GM18907 (cell line): ENCODE measurements around the gene RASGRF2.

Source experiments
- ATAC-seq: cut with Tn5 transposase; IDR thresholded peaks from one replicate; pipeline ENCODE4 v1.9.1; 2021; ENCODE audit warnings: mild to moderate bottlenecking, moderate library complexity; ENCODE audit not compliant: unreplicated experiment

Gene RASGRF2

GRCh38 chr5:80941496-80941895, 18.7 kb upstream of the RASGRF2 start:
- ATAC-seq: no peak

GRCh38 chr5:80951366-80951765, 8.8 kb upstream of the RASGRF2 start:
- ATAC-seq: no peak

GRCh38 chr5:80953587-80953986, 6.6 kb upstream of the RASGRF2 start:
- no peak for ATAC-seq

GRCh38 chr5:80955082-80955590, 5.0 kb upstream of the RASGRF2 start:
- no peak for ATAC-seq

GRCh38 chr5:80956272-80956671, 3.9 kb upstream of the RASGRF2 start:
- ATAC-seq: no peak

GRCh38 chr5:80957031-80957761, 3.0 kb upstream of the RASGRF2 start:
- ATAC-seq: no peak

GRCh38 chr5:80958616-80959015, 1.5 kb upstream of the RASGRF2 start:
- ATAC-seq: no peak

GRCh38 chr5:80959138-80959537, 1.0 kb upstream of the RASGRF2 start:
- ATAC-seq: no peak

- ATAC-seq: no peak
Observed at GRCh38 chr5:80960531-80961375, 590 bp downstream of the RASGRF2 start.

GRCh38 chr5:80961376-80962281, 1.5 kb downstream of the RASGRF2 start:
- no peak for ATAC-seq

GRCh38 chr5:80962630-80963520, 2.7 kb downstream of the RASGRF2 start:
- ATAC-seq: no peak

- no peak for ATAC-seq
Observed at GRCh38 chr5:80963521-80963895, 3.3 kb downstream of the RASGRF2 start.

GRCh38 chr5:80963966-80964481, 3.9 kb downstream of the RASGRF2 start:
- no peak for ATAC-seq

GRCh38 chr5:80964491-80964890, 4.3 kb downstream of the RASGRF2 start:
- no peak for ATAC-seq

GRCh38 chr5:80964919-80965318, 4.8 kb downstream of the RASGRF2 start:
- no peak for ATAC-seq

- no peak for ATAC-seq
Observed at GRCh38 chr5:80967500-80968181, 7.5 kb downstream of the RASGRF2 start.

- no peak for ATAC-seq
Observed at GRCh38 chr5:80973027-80973426, 12.9 kb downstream of the RASGRF2 start.

- no peak for ATAC-seq
Observed at GRCh38 chr5:80975065-80975464, 14.9 kb downstream of the RASGRF2 start.

- ATAC-seq: no peak
Observed at GRCh38 chr5:80976985-80977384, 16.8 kb downstream of the RASGRF2 start.
